HepG2 (cell line): ENCODE data around the gene AGAP1. TPM values are rescaled to one million over a fixed set of nuclear protein-coding genes. Genes with fewer than 3 reads are reported as not detected.

Experiments used
- CCAR2 ChIP-seq: fragments of 200-400 bp; formaldehyde crosslinking; optimal IDR thresholded peaks from 2 replicates; pipeline ENCODE3; 2018; ENCODE audit warnings: low read depth, mild to moderate bottlenecking, low read length, moderate library complexity
- DNMT1 ChIP-seq: sonication (generic); formaldehyde crosslinking; IDR thresholded peaks from 2 replicates; pipeline ENCODE4 v1.5.1; 2020; ENCODE audit warnings: mild to moderate bottlenecking, missing genetic modification reagents
- EED ChIP-seq: sonication (generic); formaldehyde crosslinking; IDR thresholded peaks from 2 replicates; pipeline ENCODE4 v1.5.0; 2020; ENCODE audit warnings: mild to moderate bottlenecking, missing genetic modification reagents
- FOSL1 ChIP-seq: sonication (generic); formaldehyde crosslinking; IDR thresholded peaks from 2 replicates; pipeline ENCODE4 v1.9.0; 2021; ENCODE audit warnings: missing genetic modification reagents, borderline replicate concordance
- KDM4B ChIP-seq: sonication (generic); formaldehyde crosslinking; IDR thresholded peaks from 2 replicates; pipeline ENCODE4 v1.4.0; 2020; ENCODE audit warnings: missing genetic modification reagents
- MEIS1 ChIP-seq: sonication (generic); formaldehyde crosslinking; IDR thresholded peaks from 2 replicates; pipeline ENCODE4 v1.9.0; 2021; ENCODE audit warnings: mild to moderate bottlenecking, missing genetic modification reagents, moderate library complexity, borderline replicate concordance
- SAFB2 ChIP-seq: sonication (generic); formaldehyde crosslinking; IDR thresholded peaks from 2 replicates; pipeline ENCODE4 v1.5.1; 2020; ENCODE audit warnings: missing genetic modification reagents, low read depth, mild to moderate bottlenecking, borderline replicate concordance
- SALL2 ChIP-seq: sonication (generic); formaldehyde crosslinking; IDR thresholded peaks from 2 replicates; pipeline ENCODE4 v1.8.1; 2023; ENCODE audit warnings: mild to moderate bottlenecking, missing genetic modification reagents, inconsistent platforms
- SSRP1 ChIP-seq: IDR thresholded peaks from 2 replicates; pipeline ENCODE4 v1.6.1; 2016; ENCODE audit warnings: control low read depth
- ZNF251 ChIP-seq: sonication (generic); formaldehyde crosslinking; IDR thresholded peaks from 2 replicates; pipeline ENCODE4 v1.9.0; 2021; ENCODE audit warnings: mild to moderate bottlenecking, missing genetic modification reagents
- ZNF598 ChIP-seq: sonication (generic); formaldehyde crosslinking; IDR thresholded peaks from 2 replicates; pipeline ENCODE4 v1.5.1; 2020; ENCODE audit warnings: mild to moderate bottlenecking, missing genetic modification reagents, borderline replicate concordance
- ZNF709 ChIP-seq: sonication (generic); formaldehyde crosslinking; IDR thresholded peaks from 2 replicates; pipeline ENCODE4 v1.5.0; 2020; ENCODE audit warnings: mild to moderate bottlenecking, missing genetic modification reagents
- polyA plus RNA-seq, 8 experiments: library from polyadenylated mRNA; depleted of rRNA in 3 of 8; stranded (reverse) in 7 of 8; unstranded in 1 of 8; fragments of >200 nt; fragmentation: Illumina TruSeq in 4 of 8; extraction: Trizol in 4 of 8; gene quantifications; 2 replicates each; pipeline versions ENCODE4 v1.2.1 to v1.2.3, GENCODE V29; 2011 to 2016; ENCODE audit warnings: low read depth in 4 of 8, missing spikeins in 1 of 8, mixed read lengths in 1 of 8; ENCODE audit not compliant: insufficient read depth in 1 of 8
- total RNA-seq, 5 experiments: library from RNA; depleted of rRNA; stranded (reverse); fragments of >200 nt; fragmentation: Illumina TruSeq; extraction: Trizol; gene quantifications; 2 replicates each; pipeline ENCODE4 v1.2.3, GENCODE V29; 2016; ENCODE audit warnings: low read depth in 1 of 5
- TF ChIP-seq, protein P1 (sequence below): sonication (generic); formaldehyde crosslinking; IDR thresholded peaks from one replicate; pipeline ENCODE4 v1.5.1; 2020; ENCODE audit warnings: mild to moderate bottlenecking, missing genetic modification reagents; ENCODE audit errors: not compliant biosample characterization
- TF ChIP-seq, protein P2 (sequence below): sonication (generic); formaldehyde crosslinking; IDR thresholded peaks from 2 replicates; pipeline ENCODE4 v1.5.1; 2020; ENCODE audit warnings: mild to moderate bottlenecking, missing genetic modification reagents
- TF ChIP-seq, protein P3 (sequence below): sonication (generic); formaldehyde crosslinking; IDR thresholded peaks from 2 replicates; pipeline ENCODE4 v1.5.1; 2020; ENCODE audit warnings: missing genetic modification reagents, mild to moderate bottlenecking, borderline replicate concordance

AGAP1 gene
- total and polyA plus RNA-seq, 2 of the 13 experiments (the other 11 are each of a cell fraction or from before 2014, with no cell fraction given): 21.2 to 32.7 TPM

DNA sequence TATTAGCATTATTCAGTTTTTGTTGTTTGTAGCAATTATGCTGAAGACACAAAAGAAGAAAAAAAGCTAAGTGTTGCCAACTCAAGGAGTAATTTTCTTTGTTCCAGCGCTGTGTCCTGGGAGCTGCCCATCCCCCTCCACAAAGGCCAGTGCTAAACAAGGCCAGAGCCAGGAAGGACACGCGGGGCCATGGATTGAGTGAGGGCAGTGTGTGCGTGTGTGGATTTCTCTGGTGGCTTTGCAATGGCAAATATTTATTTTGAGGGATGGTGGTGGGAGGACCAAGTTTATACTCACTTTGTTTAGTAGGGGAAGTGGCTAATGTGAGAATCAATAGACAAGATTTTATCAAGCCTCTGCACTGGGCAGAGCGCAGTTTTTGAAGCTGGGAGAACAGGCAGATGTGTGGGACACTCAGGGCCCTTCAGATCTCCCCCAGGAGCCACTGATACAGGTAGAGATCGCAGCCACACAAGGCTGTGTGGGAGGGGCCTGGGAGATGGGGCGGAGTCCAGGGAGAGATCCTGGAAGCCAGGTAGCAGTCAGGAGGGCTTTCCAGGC, 11.4 kb downstream of the AGAP1 start (continued):
- TF ChIP-seq, protein P1, sequence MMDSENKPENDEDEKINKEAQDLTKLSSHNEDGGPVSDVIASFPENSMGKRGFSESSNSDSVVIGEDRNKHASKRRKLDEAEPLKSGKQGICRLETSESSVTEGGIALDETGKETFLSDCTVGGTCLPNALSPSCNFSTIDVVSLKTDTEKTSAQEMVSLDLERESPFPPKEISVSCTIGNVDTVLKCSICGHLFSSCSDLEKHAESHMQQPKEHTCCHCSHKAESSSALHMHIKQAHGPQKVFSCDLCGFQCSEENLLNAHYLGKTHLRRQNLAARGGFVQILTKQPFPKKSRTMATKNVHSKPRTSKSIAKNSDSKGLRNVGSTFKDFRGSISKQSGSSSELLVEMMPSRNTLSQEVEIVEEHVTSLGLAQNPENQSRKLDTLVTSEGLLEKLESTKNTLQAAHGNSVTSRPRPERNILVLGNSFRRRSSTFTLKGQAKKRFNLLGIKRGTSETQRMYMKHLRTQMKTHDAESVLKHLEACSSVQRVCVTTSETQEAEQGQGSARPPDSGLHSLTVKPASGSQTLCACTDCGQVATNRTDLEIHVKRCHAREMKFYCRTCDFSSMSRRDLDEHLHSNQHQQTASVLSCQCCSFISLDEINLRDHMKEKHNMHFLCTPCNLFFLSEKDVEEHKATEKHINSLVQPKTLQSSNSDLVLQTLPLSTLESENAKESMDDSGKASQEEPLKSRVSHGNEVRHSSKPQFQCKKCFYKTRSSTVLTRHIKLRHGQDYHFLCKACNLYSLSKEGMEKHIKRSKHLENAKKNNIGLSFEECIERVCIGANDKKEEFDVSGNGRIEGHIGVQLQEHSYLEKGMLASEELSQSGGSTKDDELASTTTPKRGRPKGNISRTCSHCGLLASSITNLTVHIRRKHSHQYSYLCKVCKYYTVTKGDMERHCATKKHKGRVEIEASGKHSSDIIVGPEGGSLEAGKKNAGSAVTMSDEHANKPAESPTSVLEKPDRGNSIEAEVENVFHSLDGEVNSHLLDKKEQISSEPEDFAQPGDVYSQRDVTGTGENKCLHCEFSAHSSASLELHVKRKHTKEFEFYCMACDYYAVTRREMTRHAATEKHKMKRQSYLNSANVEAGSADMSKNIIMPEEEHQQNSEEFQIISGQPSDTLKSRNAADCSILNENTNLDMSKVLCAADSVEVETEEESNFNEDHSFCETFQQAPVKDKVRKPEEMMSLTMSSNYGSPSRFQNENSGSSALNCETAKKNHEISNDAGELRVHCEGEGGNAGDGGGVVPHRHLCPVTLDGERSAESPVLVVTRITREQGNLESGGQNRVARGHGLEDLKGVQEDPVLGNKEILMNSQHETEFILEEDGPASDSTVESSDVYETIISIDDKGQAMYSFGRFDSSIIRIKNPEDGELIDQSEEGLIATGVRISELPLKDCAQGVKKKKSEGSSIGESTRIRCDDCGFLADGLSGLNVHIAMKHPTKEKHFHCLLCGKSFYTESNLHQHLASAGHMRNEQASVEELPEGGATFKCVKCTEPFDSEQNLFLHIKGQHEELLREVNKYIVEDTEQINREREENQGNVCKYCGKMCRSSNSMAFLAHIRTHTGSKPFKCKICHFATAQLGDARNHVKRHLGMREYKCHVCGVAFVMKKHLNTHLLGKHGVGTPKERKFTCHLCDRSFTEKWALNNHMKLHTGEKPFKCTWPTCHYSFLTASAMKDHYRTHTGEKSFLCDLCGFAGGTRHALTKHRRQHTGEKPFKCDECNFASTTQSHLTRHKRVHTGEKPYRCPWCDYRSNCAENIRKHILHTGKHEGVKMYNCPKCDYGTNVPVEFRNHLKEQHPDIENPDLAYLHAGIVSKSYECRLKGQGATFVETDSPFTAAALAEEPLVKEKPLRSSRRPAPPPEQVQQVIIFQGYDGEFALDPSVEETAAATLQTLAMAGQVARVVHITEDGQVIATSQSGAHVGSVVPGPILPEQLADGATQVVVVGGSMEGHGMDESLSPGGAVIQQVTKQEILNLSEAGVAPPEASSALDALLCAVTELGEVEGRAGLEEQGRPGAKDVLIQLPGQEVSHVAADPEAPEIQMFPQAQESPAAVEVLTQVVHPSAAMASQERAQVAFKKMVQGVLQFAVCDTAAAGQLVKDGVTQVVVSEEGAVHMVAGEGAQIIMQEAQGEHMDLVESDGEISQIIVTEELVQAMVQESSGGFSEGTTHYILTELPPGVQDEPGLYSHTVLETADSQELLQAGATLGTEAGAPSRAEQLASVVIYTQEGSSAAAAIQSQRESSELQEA (CRISPR knock-in tag): no peak
- TF ChIP-seq SALL2 (peak; percentile 58; the same call in 1 of the 2 replicates), ZNF709 (no peak), MEIS1 (CRISPR knock-in tag) (peak; percentile 66; the same call in 1 of the 2 replicates), SSRP1 (peak; percentile 82; the same call in 1 of the 2 replicates), ZNF251 (CRISPR knock-in tag) (no peak), CCAR2 (no peak), KDM4B (CRISPR knock-in tag) (no peak), SAFB2 (CRISPR knock-in tag) (no peak; the same call in 1 of the 2 replicates), DNMT1 (no peak), EED (no peak), FOSL1 (no peak), ZNF598 (CRISPR knock-in tag) (no peak)
- TF ChIP-seq, protein P2, sequence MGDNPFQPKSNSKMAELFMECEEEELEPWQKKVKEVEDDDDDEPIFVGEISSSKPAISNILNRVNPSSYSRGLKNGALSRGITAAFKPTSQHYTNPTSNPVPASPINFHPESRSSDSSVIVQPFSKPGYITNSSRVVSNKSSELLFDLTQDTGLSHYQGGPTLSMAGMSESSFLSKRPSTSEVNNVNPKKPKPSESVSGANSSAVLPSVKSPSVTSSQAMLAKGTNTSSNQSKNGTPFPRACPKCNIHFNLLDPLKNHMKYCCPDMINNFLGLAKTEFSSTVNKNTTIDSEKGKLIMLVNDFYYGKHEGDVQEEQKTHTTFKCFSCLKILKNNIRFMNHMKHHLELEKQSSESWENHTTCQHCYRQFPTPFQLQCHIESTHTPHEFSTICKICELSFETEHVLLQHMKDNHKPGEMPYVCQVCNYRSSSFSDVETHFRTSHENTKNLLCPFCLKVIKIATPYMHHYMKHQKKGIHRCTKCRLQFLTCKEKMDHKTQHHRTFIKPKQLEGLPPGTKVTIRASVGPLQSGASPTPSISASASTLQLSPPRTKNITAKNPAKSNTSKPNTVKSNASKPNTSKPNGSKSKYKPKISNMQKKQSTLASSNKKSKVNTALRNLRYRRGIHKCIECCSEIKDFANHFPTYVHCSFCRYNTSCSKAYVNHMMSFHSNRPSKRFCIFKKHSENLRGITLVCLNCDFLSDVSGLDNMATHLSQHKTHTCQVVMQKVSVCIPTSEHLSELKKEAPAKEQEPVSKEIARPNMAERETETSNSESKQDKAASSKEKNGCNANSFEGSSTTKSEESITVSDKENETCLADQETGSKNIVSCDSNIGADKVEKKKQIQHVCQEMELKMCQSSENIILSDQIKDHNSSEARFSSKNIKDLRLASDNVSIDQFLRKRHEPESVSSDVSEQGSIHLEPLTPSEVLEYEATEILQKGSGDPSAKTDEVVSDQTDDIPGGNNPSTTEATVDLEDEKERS (CRISPR knock-in tag): peak; percentile 79
- TF ChIP-seq, protein P3, sequence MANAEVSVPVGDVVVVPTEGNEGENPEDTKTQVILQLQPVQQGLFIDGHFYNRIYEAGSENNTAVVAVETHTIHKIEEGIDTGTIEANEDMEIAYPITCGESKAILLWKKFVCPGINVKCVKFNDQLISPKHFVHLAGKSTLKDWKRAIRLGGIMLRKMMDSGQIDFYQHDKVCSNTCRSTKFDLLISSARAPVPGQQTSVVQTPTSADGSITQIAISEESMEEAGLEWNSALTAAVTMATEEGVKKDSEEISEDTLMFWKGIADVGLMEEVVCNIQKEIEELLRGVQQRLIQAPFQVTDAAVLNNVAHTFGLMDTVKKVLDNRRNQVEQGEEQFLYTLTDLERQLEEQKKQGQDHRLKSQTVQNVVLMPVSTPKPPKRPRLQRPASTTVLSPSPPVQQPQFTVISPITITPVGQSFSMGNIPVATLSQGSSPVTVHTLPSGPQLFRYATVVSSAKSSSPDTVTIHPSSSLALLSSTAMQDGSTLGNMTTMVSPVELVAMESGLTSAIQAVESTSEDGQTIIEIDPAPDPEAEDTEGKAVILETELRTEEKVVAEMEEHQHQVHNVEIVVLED (CRISPR knock-in tag): peak; percentile 47; the same call in 1 of the 2 replicates
